Measurements from ENCODE around the gene FOXJ3. TPM values are rescaled to one million over a fixed set of nuclear protein-coding genes. Genes with fewer than 3 reads are reported as not detected.

The FOXJ3 gene
- total RNA-seq, 1 experiment from 2014 or later, result 55.3 TPM

DNA sequence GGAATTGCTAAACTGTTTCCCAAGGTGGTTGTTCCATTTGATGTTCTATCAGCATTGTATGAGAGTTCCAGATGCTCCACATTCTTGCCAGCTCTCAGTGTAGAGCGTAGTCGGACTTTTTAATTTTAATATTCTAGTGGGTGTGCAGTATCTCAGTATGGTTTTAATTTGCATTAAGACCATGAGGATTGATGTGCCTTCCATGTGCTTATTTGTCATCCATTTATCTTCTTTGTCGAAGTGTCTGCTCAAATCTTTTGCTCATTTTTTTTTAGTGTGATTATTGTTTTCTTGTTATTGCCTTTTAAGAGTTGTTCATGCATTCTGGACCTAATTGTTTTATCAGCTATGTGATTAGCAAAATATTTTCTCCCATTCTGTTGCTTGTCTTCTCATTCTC is 195.6 kb downstream of the FOXJ3 start:
- ChIA-PET POLR2A (interaction anchor here (0.5 kb wide), 1 partner anchor 42 kb away, joined by 3 read pairs; no protein-coding TSS in a partner anchor), CTCF (no interaction called here)
- ATAC-seq, result no peak
- Histone ChIP-seq H3K9me3 (ENCODE audit: control insufficient read depth, insufficient read depth, low read depth, low read length) (no peaks in the 10 kb centered on the region), H3K36me3 (ENCODE audit: control insufficient read depth, insufficient read depth, low read length) (no peaks in the 10 kb centered on the region), H3K27ac (ENCODE audit: low read length) (no peak overlapping the region), H3K4me1 (ENCODE audit: control insufficient read depth, insufficient read depth, low read length) (no peaks in the 10 kb centered on the region), H3K4me3 (ENCODE audit: low read depth in 2 of 2, low read length in 2 of 2) (no peak overlapping the region), H3K27me3 (ENCODE audit: control insufficient read depth, insufficient read depth, low read length) (peaks cover 3% of the 10 kb centered on the region; the same call in 1 of the 2 replicates)
- TF ChIP-seq, protein P1, sequence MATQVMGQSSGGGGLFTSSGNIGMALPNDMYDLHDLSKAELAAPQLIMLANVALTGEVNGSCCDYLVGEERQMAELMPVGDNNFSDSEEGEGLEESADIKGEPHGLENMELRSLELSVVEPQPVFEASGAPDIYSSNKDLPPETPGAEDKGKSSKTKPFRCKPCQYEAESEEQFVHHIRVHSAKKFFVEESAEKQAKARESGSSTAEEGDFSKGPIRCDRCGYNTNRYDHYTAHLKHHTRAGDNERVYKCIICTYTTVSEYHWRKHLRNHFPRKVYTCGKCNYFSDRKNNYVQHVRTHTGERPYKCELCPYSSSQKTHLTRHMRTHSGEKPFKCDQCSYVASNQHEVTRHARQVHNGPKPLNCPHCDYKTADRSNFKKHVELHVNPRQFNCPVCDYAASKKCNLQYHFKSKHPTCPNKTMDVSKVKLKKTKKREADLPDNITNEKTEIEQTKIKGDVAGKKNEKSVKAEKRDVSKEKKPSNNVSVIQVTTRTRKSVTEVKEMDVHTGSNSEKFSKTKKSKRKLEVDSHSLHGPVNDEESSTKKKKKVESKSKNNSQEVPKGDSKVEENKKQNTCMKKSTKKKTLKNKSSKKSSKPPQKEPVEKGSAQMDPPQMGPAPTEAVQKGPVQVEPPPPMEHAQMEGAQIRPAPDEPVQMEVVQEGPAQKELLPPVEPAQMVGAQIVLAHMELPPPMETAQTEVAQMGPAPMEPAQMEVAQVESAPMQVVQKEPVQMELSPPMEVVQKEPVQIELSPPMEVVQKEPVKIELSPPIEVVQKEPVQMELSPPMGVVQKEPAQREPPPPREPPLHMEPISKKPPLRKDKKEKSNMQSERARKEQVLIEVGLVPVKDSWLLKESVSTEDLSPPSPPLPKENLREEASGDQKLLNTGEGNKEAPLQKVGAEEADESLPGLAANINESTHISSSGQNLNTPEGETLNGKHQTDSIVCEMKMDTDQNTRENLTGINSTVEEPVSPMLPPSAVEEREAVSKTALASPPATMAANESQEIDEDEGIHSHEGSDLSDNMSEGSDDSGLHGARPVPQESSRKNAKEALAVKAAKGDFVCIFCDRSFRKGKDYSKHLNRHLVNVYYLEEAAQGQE (IDR thresholded peaks at IDR 0.05; ENCODE audit: insufficient read depth in 1 of 2, low read depth in 2 of 2, low read length in 1 of 2), result no peak
- TF ChIP-seq SIN3A (IDR thresholded peaks at IDR 0.05; ENCODE audit: borderline replicate concordance, insufficient read depth, low read depth, low read length) (no peak), POLR2AphosphoS5 (IDR thresholded peaks at IDR 0.05; ENCODE audit: low read depth, low read length) (no peak), TCF7L2 (IDR thresholded peaks at IDR 0.05; ENCODE audit: low read depth, low read length) (no peak)
- TF ChIP-seq, protein P2, sequence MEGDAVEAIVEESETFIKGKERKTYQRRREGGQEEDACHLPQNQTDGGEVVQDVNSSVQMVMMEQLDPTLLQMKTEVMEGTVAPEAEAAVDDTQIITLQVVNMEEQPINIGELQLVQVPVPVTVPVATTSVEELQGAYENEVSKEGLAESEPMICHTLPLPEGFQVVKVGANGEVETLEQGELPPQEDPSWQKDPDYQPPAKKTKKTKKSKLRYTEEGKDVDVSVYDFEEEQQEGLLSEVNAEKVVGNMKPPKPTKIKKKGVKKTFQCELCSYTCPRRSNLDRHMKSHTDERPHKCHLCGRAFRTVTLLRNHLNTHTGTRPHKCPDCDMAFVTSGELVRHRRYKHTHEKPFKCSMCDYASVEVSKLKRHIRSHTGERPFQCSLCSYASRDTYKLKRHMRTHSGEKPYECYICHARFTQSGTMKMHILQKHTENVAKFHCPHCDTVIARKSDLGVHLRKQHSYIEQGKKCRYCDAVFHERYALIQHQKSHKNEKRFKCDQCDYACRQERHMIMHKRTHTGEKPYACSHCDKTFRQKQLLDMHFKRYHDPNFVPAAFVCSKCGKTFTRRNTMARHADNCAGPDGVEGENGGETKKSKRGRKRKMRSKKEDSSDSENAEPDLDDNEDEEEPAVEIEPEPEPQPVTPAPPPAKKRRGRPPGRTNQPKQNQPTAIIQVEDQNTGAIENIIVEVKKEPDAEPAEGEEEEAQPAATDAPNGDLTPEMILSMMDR (IDR thresholded peaks at IDR 0.05), result no peak
- DNase-seq (ENCODE audit: low read depth, low spot score), result no peak
- in situ Hi-C loops (cut with HindIII; ENCODE audit: low pct_unique_long_range_greater_than_20kb, low sequenced_read_pairs), result no loop called here
- intact Hi-C loops (cut with micrococcal nuclease; ENCODE audit: unreplicated experiment), result no loop called here
- no TSS peak for BruUV-seq (replicated peaks)

DNA sequence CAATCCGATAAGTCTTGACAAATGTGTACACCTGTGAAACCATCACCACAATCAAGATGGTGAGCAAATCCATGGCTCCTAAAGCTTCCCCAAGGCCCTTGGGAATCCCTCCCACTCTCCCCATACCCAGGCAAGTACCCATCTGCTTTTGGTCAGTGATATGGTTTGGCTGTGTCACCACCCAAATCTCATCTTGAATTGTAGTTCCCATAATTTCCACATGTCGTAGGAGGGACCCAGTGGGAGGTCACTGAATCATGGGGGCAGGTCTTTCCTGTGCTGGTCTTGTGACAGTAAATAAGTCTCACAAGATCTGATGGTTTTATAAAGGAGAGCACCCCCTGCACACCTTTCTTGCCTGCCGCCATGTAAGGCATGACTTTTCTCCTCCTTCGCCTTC is 196.4 kb downstream of the FOXJ3 start:
- Histone ChIP-seq H3K9me3 (ENCODE audit: control insufficient read depth, insufficient read depth, low read depth, low read length) (no peaks in the 10 kb centered on the region), H3K4me1 (ENCODE audit: control insufficient read depth, insufficient read depth, low read length) (no peaks in the 10 kb centered on the region), H3K27me3 (ENCODE audit: control insufficient read depth, insufficient read depth, low read length) (peaks cover 3% of the 10 kb centered on the region; the same call in 1 of the 2 replicates), H3K36me3 (ENCODE audit: control insufficient read depth, insufficient read depth, low read length) (no peaks in the 10 kb centered on the region), H3K27ac (ENCODE audit: low read length) (no peak overlapping the region), H3K4me3 (ENCODE audit: low read depth in 2 of 2, low read length in 2 of 2) (no peak overlapping the region)
- no TSS peak for BruUV-seq (replicated peaks)
- ATAC-seq, result no peak
- intact Hi-C loops (cut with micrococcal nuclease; ENCODE audit: unreplicated experiment) (no loop called here), in situ Hi-C loops (cut with HindIII; ENCODE audit: low pct_unique_long_range_greater_than_20kb, low sequenced_read_pairs) (no loop called here)
- ChIA-PET CTCF (interaction anchor here (0.5 kb wide), 1 partner anchor 466 kb away, joined by 3 read pairs; no protein-coding TSS in a partner anchor), POLR2A (no interaction called here)
- TF ChIP-seq, protein P1 (IDR thresholded peaks at IDR 0.05; ENCODE audit: insufficient read depth in 1 of 2, low read depth in 2 of 2, low read length in 1 of 2), result no peak
- TF ChIP-seq POLR2AphosphoS5 (IDR thresholded peaks at IDR 0.05; ENCODE audit: low read depth, low read length), result no peak
- TF ChIP-seq SIN3A (IDR thresholded peaks at IDR 0.05; ENCODE audit: borderline replicate concordance, insufficient read depth, low read depth, low read length), result no peak
- no peak for DNase-seq (ENCODE audit: low read depth, low spot score)
